GM18951 (cell line): ENCODE measurements around the gene PATZ1.

Source experiments
- POLR2A ChIP-seq: IDR thresholded peaks from 4 replicates; pipeline ENCODE4 v1.6.1; 2011; ENCODE audit warnings: mild to moderate bottlenecking; ENCODE audit not compliant: insufficient read length, insufficient read depth; ENCODE audit errors: extremely low read depth
- in situ Hi-C: fragments of 300-500 bp; cut with MboI; formaldehyde crosslinking; loops from one replicate; pipeline ENCODE4 v1.12.0; 2022; ENCODE audit warnings: low sequenced_read_pairs, mixed read lengths, inconsistent platforms; ENCODE audit not compliant: unreplicated experiment

PATZ1 gene

DNA sequence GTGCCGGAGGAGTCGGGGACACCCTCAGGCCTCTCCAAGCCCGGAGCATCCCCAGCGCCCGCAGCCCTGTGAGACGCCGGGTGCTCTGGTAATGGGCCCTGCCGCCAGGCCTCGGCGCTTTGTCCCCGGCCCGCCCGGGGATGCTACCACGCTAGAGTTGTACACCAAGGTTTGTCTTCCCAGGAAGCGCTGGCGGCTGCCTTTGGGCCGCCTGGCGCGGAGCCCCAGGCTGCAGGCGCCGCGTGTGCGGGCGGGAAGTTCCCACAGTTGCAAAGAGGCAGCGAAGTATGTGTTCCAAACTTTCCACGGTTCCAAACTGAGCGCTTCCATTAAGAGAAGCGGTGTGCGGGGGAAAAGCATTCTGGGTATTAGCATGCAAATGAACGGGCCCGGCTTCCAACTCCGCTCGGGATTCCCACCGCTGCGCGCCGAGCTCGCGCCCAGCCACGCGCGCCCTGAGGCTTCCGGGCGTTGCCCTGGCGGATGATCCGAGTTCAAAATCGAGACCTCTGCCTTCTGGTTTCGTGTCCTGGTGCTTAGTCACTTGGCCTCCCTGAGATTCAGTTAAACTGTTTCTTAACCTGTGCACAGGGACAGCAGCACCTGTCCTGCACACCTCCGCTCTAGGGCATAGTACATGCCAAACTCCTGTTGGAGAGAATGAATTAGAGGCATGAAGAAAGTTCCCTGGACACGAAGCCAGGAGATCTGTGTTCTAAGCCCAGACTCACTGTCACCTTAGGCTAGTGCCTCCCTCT is 1.3 kb upstream of the PATZ1 start:
- in situ Hi-C loops: no loop called here
- TF ChIP-seq POLR2A: peak; percentile 64

DNA sequence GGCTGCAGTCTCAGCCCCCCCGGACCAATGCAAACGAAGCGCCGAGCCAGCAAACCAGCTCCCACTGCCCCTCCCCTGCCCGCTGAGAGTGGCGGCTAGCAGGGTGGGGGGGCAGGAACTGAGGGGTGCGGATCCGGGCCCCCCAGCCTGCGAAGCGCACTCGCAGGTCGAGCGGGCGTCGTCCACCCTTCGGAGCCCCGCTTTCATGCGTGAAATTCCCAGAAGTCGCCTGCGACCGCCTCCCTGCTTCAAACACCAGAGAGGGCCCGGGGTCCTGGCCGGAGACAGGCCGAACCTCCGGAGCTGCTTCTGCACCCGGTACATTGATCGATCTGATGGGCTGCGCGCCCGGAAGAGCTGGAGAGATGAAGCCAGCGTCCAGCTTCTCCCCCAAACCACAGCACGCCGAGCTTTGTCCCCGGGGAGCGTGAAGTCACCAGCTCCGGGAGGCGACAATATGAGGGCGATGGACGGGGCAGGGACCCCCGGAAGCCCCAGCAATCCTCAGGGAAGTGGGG is 646 bp upstream of the PATZ1 start:
- TF ChIP-seq POLR2A: peak; percentile 45
- in situ Hi-C loops: no loop called here

DNA sequence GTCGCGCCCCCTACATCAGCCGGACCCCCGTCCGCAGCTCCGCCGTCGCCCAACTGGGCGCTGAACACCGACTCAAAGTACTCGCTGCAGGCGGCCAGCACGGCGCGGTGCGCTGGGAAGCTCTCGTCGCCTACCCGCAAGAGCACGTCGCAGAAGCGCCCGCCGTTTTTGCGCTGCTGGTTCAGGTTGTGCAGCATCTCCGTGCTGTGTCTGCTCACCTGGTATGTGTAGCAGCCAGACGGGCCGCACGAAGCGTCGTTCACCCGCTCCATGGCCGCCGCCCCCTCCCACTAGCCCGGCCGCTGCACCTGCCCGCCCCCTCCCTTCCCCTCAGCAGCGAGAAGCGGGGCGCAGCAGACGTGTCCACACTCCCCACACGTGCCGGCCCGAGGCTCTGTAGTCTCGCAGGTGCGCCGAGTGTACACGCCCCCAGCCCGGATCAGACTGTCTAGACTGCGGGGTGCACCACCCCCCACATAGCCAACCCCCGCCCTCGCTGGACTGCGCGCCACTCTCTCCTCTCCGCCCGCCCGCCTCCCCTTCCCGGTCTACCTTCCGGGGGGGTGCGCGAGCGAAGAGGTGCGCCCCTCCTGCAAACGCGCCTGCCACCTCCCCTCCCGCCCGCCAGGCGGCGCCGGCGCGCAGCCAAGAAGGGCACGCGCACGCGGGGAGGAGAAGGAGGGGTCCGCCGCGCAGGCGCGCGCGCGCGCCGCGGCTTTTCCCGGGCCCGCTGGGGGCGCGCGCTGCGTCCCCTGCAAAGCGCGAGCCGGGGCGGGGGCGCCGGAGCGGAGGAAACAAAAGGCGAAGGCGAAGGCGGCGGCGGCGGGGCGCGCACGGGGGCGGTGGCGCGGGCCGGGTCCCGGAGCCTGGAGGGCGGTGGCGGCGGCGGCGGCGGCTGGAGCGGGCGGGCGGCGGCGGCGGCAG is 553 bp downstream of the PATZ1 start:
- in situ Hi-C loops: no loop called here

DNA sequence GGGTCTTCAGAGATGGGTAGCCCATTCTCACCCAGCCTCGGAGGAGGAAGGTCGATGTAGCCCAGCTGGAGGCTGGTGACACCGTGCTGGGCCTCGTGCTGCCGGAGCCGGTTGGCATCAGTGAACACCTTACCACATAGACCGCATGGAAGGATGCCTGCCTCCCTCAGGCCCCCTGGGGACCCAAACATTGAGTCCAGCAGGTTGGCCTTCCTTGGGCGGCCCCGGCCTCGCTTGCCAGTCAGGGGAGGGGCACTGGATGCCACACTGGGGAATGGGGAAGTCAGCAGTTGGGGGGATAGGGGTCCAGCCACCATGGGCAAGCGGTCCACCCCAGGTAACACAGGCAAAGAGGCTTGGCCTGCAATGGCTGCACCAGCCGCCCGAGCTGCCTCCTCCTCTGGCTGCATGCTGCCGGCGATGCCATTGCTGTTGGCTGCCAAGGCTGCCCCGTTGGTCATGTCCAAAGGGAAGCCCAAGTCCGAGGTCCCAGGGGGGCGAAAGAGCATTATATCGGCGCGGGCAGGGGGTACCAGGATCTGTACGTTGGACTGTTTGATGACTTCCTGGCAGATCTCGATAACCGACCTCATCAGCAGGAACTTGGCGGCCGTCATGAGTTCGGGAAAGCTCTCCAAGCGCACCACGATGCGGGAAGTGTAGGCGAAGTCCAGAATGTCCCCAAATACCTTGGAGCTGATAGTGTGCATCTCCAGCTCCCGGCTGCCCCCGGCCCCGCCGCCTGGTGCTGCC is 1.4 kb downstream of the PATZ1 start:
- in situ Hi-C loops: no loop called here
- no peak for TF ChIP-seq POLR2A

More for the DNA sequence above, 553 bp downstream of the PATZ1 start:
- peak; percentile 66 for TF ChIP-seq POLR2A

DNA sequence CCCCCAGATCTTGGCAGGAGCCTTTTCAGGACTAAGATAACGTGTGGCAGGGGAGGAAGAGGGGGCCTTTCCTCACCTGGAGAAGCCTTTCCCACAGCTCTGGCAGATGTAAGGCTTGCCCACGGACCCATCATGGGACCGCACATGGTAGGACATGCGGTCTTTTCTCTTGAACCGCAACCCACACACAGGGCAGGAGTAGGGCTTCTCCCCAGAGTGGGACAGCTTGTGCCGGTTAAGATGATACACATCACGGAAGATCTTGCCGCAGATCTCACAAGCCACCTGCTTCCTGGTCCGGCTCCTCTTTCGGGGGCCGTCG is 1.9 kb downstream of the PATZ1 start:
- no peak for TF ChIP-seq POLR2A
- in situ Hi-C loops: no loop called here

DNA sequence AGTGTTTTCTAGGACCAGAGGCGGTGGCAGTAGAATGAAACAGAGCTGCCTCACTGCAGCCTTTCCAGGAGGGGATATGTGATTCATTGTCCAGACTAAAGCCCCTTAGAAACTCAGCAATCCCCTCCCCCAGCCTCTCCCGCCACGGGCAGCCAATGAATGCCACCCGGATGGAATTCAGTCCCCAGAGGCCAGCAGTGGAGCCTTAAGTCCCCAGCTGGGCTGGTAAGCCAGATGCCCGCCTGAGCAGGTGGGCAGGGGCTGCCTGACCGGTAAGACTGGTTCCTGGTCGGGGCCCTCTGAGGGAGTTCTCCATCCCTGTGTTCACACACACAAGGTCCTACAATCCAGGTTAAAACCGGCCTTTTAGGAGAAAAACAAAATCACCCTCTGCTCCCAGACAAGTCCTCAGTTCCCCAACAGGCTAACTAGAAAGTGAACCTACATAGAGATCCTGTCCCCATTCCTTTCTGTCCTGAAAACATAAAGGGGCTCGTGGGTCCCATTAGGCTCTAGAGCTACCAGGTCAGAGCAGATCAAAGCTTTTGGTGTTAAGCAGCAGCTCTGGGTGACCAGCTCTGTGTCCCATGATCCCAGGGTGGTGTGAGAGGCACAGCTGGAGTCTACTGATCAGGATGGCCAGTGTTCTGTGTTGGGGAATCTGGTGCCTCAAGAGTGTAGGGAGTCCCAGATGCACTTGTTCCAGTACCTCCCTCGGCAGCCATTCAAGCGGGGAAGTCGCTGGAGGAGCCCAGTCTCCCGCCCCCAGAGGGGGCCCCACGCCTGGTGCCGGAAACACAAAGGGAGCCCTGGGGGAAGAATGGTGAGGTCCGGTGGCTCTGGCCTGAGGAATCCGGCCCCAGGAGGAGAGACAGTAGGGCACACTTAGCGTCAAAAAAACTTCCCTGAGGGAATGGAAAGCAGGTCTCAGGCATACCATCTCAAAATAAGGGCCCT is 2.6 kb downstream of the PATZ1 start:
- peak; percentile 4 for TF ChIP-seq POLR2A
- in situ Hi-C loops: no loop called here

DNA sequence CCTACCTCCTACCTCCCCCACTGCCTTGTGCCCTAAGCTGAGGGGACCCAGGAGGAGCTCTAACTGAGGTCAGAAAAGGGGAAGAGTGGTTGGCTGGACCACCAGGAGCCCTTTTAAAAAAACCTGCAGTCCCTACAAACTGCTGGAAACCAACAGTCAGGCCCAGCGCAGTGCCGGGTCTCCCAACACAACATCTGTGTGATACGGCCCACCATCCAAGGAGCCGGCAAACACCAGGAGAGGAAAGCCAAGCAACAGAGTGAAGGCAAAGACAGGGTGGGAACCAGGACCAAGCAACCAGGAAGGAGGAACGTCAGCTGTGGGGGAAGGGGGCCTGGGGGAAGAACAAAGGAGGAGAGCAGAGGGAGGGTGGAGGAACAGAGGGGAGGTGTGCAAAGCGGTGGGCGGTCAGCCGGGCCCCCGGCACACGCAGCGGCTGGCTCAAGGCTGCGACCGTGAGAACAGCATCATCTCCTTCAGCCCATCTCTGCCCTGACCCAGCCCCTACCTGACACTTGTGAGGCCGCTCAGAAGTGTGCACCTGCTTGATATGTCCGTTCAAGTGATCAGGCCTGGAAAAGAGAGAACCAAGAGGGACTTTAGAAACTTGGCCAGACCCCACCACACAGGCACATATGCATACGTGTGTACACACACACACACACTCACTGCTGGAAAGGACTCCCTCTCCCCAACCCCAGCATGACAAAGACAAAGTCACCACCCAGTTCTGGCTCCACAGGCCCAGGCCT is 3.6 kb downstream of the PATZ1 start:
- no peak for TF ChIP-seq POLR2A
- in situ Hi-C loops: no loop called here

DNA sequence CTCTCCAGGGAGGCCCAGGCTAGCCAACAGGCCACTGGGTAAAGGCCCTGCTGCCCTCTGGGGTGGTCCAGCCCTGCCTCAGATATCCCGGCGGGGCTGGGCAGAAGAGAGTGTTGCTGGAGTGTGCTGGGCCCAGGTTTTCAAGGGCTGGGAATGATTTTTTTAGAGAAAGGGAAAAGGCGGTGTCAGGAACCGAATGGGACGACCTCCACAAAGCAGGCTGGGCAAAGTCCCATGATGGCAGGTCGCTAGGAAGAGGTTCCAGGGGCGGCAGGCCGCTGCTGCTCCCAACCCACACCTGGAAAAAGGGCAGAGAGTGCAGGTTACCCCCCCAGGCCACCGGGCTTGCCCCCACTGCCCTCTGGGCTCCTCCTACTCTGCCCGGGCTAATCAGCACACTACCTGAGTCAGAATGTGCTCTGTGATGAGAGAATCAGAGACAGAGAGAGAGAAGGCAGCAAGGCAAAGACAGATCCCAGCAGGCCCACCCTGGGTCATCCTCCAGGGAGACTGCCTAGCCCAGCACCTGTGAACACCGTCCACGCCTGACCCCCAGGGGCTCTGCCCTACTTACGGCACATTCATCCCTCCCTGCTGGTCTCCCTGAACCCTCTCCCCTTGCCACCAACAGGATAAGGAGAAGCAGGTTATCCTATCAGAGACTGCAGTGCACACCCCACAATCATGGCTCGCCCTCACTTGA is 4.6 kb downstream of the PATZ1 start:
- in situ Hi-C loops: no loop called here
- TF ChIP-seq POLR2A: no peak

DNA sequence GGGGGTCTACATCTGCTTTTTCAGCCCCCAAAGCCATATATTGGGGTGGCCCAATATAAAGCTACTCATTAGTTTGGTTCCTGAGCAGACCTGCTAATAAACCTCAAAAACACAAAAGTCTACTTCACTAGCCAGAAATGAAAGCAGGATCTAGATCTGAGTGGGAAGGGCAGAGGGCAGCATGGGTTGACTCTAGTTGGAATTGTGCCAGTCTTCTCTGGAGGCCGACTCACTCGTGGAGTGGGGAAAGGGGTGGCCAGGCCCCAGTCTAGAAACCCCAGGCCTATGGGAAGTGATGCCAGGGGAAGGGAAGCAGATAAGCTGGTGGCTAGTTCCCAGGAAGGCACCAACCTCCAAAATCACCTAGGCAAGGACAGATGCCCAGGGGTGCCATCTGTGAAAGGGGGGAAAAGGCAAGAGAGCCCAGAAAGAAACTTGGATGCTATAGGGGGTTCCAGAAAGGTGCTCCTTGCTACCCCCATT is 5.3 kb downstream of the PATZ1 start:
- in situ Hi-C loops: no loop called here
- no peak for TF ChIP-seq POLR2A

DNA sequence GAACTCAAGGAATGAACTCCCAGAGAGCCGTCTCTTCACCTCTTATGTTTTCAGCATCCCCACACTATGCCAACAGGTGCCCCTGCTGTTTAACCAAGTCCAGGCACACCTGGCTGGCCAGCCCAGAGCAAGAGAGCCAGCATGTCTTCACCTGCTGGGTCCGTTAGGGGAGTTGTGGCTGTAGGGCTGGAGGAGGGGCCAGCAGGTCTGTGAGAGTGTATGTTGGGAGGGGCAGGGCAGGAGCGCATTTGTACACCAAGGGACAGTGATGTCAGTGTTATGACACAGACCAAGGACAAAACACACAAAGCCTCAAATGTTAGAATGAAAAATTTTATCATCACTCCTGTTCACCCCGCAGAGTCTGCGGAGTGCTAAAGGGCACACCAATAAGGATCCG is 5.8 kb downstream of the PATZ1 start:
- no peak for TF ChIP-seq POLR2A
- in situ Hi-C loops: no loop called here
